HCT116 (cell line): ENCODE measurements around the gene PACS2. TPM values are rescaled to one million over a fixed set of nuclear protein-coding genes. Genes with fewer than 3 reads are reported as not detected.

Source experiments
- ATAC-seq: fragments of 200-7000 bp; cut with Tn5 transposase; 2 replicates; pipeline ENCODE4 v1.9.1; 2020; ENCODE audit warnings: mild to moderate bottlenecking, moderate library complexity
- BruUV-seq: library from RNA; stranded (reverse); fragments of 400-500 nt; replicated peaks from 2 replicates; lab custom pipeline; 2021; lab: Mats Ljungman, UMichigan
- CTCF ChIA-PET: fragments of 300-600 bp; sonication (Branson Sonifier 250); formaldehyde crosslinking; loops from one replicate; lab custom pipeline; 2021; ENCODE audit warnings: antibody characterized with exemption; lab: Charles Lee
- POLR2A ChIA-PET: fragments of 300-600, 350-600 bp; sonication (Branson Sonifier 250); formaldehyde crosslinking; loops from one replicate; lab custom pipeline; 2021; ENCODE audit warnings: antibody characterized with exemption; lab: Charles Lee
- RAD21 ChIA-PET, 2 experiments: fragments of 300-600 bp; sonication (Branson Sonifier 250); formaldehyde crosslinking; loops; one replicate each; lab custom pipeline; 2023; ENCODE audit warnings: low total read pairs in 2 of 2; ENCODE audit not compliant: uncharacterized antibody in 2 of 2, unreplicated experiment in 2 of 2, low non-redundant PET in 1 of 2; lab: Charles Lee
- DNase-seq: peaks from one replicate; pipeline ENCODE4 v3.0.0-alpha.2; 2010; ENCODE audit warnings: low read depth, low spot score
- H2AFZ ChIP-seq: fragments of 200-600 bp; shearing (Covaris generic), sonication (generic); 2 replicates; pipeline ENCODE4 v1.6.1; 2017; ENCODE audit warnings: low read depth, mixed run types, mixed read lengths, antibody characterized with exemption, low read length; ENCODE audit not compliant: poor library complexity, severe bottlenecking
- H3K27ac ChIP-seq: 2 replicates; pipeline ENCODE4 v1.5.1; 2012; ENCODE audit warnings: low read depth, low read length
- H3K27me3 ChIP-seq: fragments of 200-600 bp; sonication (generic); 2 replicates; pipeline ENCODE4 v1.6.1; 2016; ENCODE audit warnings: mixed run types, low read length, mixed read lengths; ENCODE audit not compliant: insufficient read depth
- H3K36me3 ChIP-seq, 2 experiments: fragments of 200-500 bp in 1 of 2; fragments of 200-600 bp in 1 of 2; sonication (Bioruptor generic) in 1 of 2; sonication (generic) in 1 of 2; 2 replicates each; pipeline versions ENCODE4 v1.5.1 to v1.6.1; 2014 to 2016; ENCODE audit warnings: low read length in 2 of 2, inconsistent platforms in 1 of 2, mixed read lengths in 1 of 2, mixed run types in 1 of 2; ENCODE audit not compliant: insufficient read depth in 2 of 2, control insufficient read depth in 1 of 2
- H3K4me1 ChIP-seq, 2 experiments: fragments of 200-600 bp in 1 of 2; sonication (generic) in 1 of 2; 2 replicates each; pipeline versions ENCODE4 v1.5.1 to v1.6.1; 2012 to 2017; ENCODE audit warnings: low read length in 2 of 2, inconsistent platforms in 1 of 2, mild to moderate bottlenecking in 1 of 2, mixed read lengths in 1 of 2, mixed run types in 1 of 2, moderate library complexity in 1 of 2; ENCODE audit not compliant: insufficient read depth in 2 of 2, control insufficient read depth in 1 of 2
- H3K4me2 ChIP-seq: fragments of 200-600 bp; sonication (generic); 2 replicates; pipeline ENCODE4 v1.6.1; 2017; ENCODE audit warnings: mixed run types, low read length, mixed read lengths
- H3K4me3 ChIP-seq, 2 experiments: fragments of 200-600 bp in 1 of 2; sonication (generic) in 1 of 2; replicated peaks in 1 of 2; 2 replicates each; pipeline ENCODE4 v1.5.1; 2011 to 2016; ENCODE audit warnings: low read length in 2 of 2, control low read depth in 1 of 2, low read depth in 1 of 2, mild to moderate bottlenecking in 1 of 2, mixed read lengths in 1 of 2, mixed run types in 1 of 2
- H3K79me2 ChIP-seq: fragments of 200-600 bp; sonication (generic); 2 replicates; pipeline ENCODE4 v1.6.1; 2017; ENCODE audit warnings: mild to moderate bottlenecking, mixed run types, low read length, moderate library complexity, mixed read lengths; ENCODE audit not compliant: insufficient read depth
- H3K9ac ChIP-seq: fragments of 200-600 bp; sonication (generic); 2 replicates; pipeline ENCODE4 v1.6.1; 2016; ENCODE audit warnings: low read length, mixed read lengths
- H3K9me2 ChIP-seq: fragments of 200-600 bp; sonication (generic), shearing (Covaris generic); 2 replicates; pipeline ENCODE4 v1.6.1; 2017; ENCODE audit warnings: mixed run types, mild to moderate bottlenecking, moderate library complexity; ENCODE audit not compliant: insufficient read depth
- H3K9me3 ChIP-seq, 2 experiments: fragments of 200-500 bp in 1 of 2; fragments of 200-600 bp in 1 of 2; sonication (Bioruptor generic) in 1 of 2; sonication (generic) in 1 of 2; 2 replicates each; pipeline ENCODE4 v1.6.1; 2014 to 2017; ENCODE audit warnings: low read length in 2 of 2, mixed read lengths in 2 of 2, inconsistent platforms in 1 of 2, low read depth in 1 of 2, mild to moderate bottlenecking in 1 of 2, mixed run types in 1 of 2, moderate library complexity in 1 of 2; ENCODE audit not compliant: control insufficient read depth in 1 of 2, insufficient read depth in 1 of 2
- H4K20me1 ChIP-seq: fragments of 200-600 bp; sonication (generic), shearing (Covaris generic); 2 replicates; pipeline ENCODE4 v1.6.1; 2017; ENCODE audit warnings: mixed run types, mild to moderate bottlenecking, moderate library complexity; ENCODE audit not compliant: insufficient read depth
- CBX3 ChIP-seq: IDR thresholded peaks from 2 replicates; pipeline ENCODE4 v1.6.1; 2012; ENCODE audit warnings: low read depth
- CTCF ChIP-seq, 3 experiments: fragments of 200-600 bp in 1 of 3; sonication (generic) in 1 of 3; IDR thresholded peaks in 2 of 3; conservative IDR thresholded peaks in 1 of 3; 2 replicates each; pipeline ENCODE4 v1.5.1; 2012 to 2017; ENCODE audit warnings: low read depth in 2 of 3, low read length in 2 of 3, antibody characterized with exemption in 1 of 3, borderline replicate concordance in 1 of 3, control low read depth in 1 of 3, mild to moderate bottlenecking in 1 of 3, mixed read lengths in 1 of 3, mixed run types in 1 of 3, moderate library complexity in 1 of 3; ENCODE audit not compliant: insufficient read depth in 1 of 3
- EGR1 ChIP-seq: IDR thresholded peaks from 2 replicates; pipeline ENCODE4 v1.6.1; 2012; ENCODE audit warnings: low read depth
- EZH2 ChIP-seq: fragments of 200-600 bp; sonication (generic); IDR thresholded peaks from 2 replicates; pipeline ENCODE4 v1.6.1; 2017; ENCODE audit warnings: antibody characterized with exemption, mixed run types
- EZH2phosphoT487 ChIP-seq: fragments of 200-600 bp; IDR thresholded peaks from 2 replicates; pipeline ENCODE4 v1.6.1; 2018; ENCODE audit warnings: antibody characterized with exemption, borderline replicate concordance
- MAX ChIP-seq: IDR thresholded peaks from 2 replicates; pipeline ENCODE4 v1.6.1; 2012
- SIN3A ChIP-seq: IDR thresholded peaks from 2 replicates; pipeline ENCODE4 v1.6.1; 2012; ENCODE audit warnings: low read depth
- SP1 ChIP-seq: IDR thresholded peaks from 2 replicates; pipeline ENCODE4 v1.6.1; 2012; ENCODE audit warnings: low read depth
- SRF ChIP-seq: IDR thresholded peaks from 2 replicates; pipeline ENCODE4 v1.6.1; 2012; ENCODE audit warnings: low read depth
- TCF7L2 ChIP-seq: IDR thresholded peaks from 2 replicates; pipeline ENCODE4 v1.7.0; 2011; ENCODE audit warnings: borderline replicate concordance, inconsistent platforms; ENCODE audit not compliant: insufficient read depth, insufficient read length; ENCODE audit errors: extremely low read depth
- YY1 ChIP-seq: IDR thresholded peaks from 2 replicates; pipeline ENCODE4 v1.6.1; 2011; ENCODE audit warnings: low read length, low read depth, moderate library complexity, mild to moderate bottlenecking; ENCODE audit not compliant: insufficient replicate concordance; ENCODE audit errors: extremely low read depth
- ZFX ChIP-seq: fragments of 450-650 bp; IDR thresholded peaks from 2 replicates; pipeline ENCODE4 v1.6.1; 2017
- ZNF274 ChIP-seq: fragments of 200-500 bp; sonication (Bioruptor generic); IDR thresholded peaks from 2 replicates; pipeline ENCODE4 v1.6.1; 2014; ENCODE audit warnings: mild to moderate bottlenecking, low read depth, low read length, inconsistent platforms
- intact Hi-C: fragments of 100-400 bp; cut with micrococcal nuclease; formaldehyde crosslinking; loops from 2 replicates; pipeline ENCODE4 v1.10.0; 2022
- total RNA-seq: library from RNA; stranded (reverse); gene quantifications from one replicate; pipeline ENCODE4 v1.2.1, GENCODE V29; 2021; ENCODE audit not compliant: unreplicated experiment

The PACS2 gene
- total RNA-seq, 1 experiment from 2014 or later, result 75.5 TPM

- H3K79me2 ChIP-seq, result no peaks in the 10 kb centered on the region
- H3K36me3 ChIP-seq, result no peaks in the 10 kb centered on the region
- DNase-seq (no peak), ATAC-seq (no peak)
- intact Hi-C loops, result no loop called here
- no TSS peak for BruUV-seq
- H3K27me3 ChIP-seq, result no peaks in the 10 kb centered on the region
- ChIA-PET POLR2A (no interaction called here), CTCF (no interaction called here), RAD21 (no interaction called here)
- no peak overlapping the region for H3K27ac ChIP-seq
- no peak overlapping the region for H2AFZ ChIP-seq
- no peaks in the 10 kb centered on the region for H3K9me3 ChIP-seq
- no peak overlapping the region for H3K4me2 ChIP-seq
- no peak overlapping the region for H3K4me3 ChIP-seq
- H4K20me1 ChIP-seq, result no peaks in the 10 kb centered on the region
- H3K9ac ChIP-seq, result no peak overlapping the region
- no peaks in the 10 kb centered on the region for H3K4me1 ChIP-seq
- TF ChIP-seq YY1, result no peak
- TF ChIP-seq, all 23 proteins: peak for 0
- H3K9me2 ChIP-seq, result no peaks in the 10 kb centered on the region
These were observed 67.1 kb downstream of the PACS2 start for GRCh38 chr14:105381446-105382342.

GRCh38 chr14:105382343-105383082 lies 68.0 kb downstream of the PACS2 start:
- Histone ChIP-seq H3K4me3 (no peak overlapping the region), H4K20me1 (no peaks in the 10 kb centered on the region), H3K27me3 (no peaks in the 10 kb centered on the region), H3K9me3 (no peaks in the 10 kb centered on the region), H2AFZ (no peak overlapping the region), H3K9me2 (no peaks in the 10 kb centered on the region), H3K79me2 (no peaks in the 10 kb centered on the region), H3K4me2 (no peak overlapping the region), H3K9ac (no peak overlapping the region), H3K27ac (no peak overlapping the region; the same call in 1 of the 2 replicates), H3K4me1 (no peaks in the 10 kb centered on the region), H3K36me3 (no peaks in the 10 kb centered on the region)
- intact Hi-C loops, result no loop called here
- CTCF ChIA-PET, result no interaction called here
- DNase-seq, result no peak
- no TSS peak for BruUV-seq
- POLR2A ChIA-PET, result no interaction called here
- RAD21 ChIA-PET, result no interaction called here
- ATAC-seq, result no peak
- no peak for TF ChIP-seq MAX
- no peak for TF ChIP-seq ZNF274
- no peak for TF ChIP-seq TCF7L2
- TF ChIP-seq SP1, result no peak
- no peak for TF ChIP-seq SRF
- no peak for TF ChIP-seq EZH2
- TF ChIP-seq CBX3, result no peak
- TF ChIP-seq CTCF (IDR thresholded peaks at IDR 0.05 in 2 of 3, conservative IDR thresholded peaks at IDR 0.05 in 1 of 3; ENCODE audit: borderline replicate concordance in 1 of 3, insufficient read depth in 1 of 3, low read depth in 2 of 3, low read length in 2 of 3), result no peak
- TF ChIP-seq SIN3A, result no peak
- TF ChIP-seq YY1, result no peak
- TF ChIP-seq EZH2phosphoT487, result no peak
- TF ChIP-seq ZFX, result no peak
- no peak for TF ChIP-seq EGR1
